Fibroblast of villous mesenchyme (primary cell): ENCODE measurements around the gene RNF220. TPM values are rescaled to one million over a fixed set of nuclear protein-coding genes. Genes with fewer than 3 reads are reported as not detected.

Experiments used
- DNase-seq: peaks from one replicate; pipeline ENCODE4 v3.0.0-alpha.2; 2010; ENCODE audit warnings: low read depth
- H3K4me3 ChIP-seq: 2 replicates; pipeline ENCODE4 v1.5.1; 2011; ENCODE audit warnings: low read depth, mild to moderate bottlenecking, low read length
- total RNA-seq: library from RNA; depleted of rRNA; stranded (reverse); fragments of >200 nt; gene quantifications from 2 replicates; pipeline ENCODE4 v1.2.3, GENCODE V29; 2012
- TF ChIP-seq, protein P1 (sequence below): IDR thresholded peaks from 2 replicates; pipeline ENCODE4 v1.5.1; 2012; ENCODE audit warnings: low read depth, mild to moderate bottlenecking, low read length; ENCODE audit not compliant: insufficient read depth

The RNF220 gene
- total RNA-seq, 1 donor, result 47.5 TPM

DNA sequence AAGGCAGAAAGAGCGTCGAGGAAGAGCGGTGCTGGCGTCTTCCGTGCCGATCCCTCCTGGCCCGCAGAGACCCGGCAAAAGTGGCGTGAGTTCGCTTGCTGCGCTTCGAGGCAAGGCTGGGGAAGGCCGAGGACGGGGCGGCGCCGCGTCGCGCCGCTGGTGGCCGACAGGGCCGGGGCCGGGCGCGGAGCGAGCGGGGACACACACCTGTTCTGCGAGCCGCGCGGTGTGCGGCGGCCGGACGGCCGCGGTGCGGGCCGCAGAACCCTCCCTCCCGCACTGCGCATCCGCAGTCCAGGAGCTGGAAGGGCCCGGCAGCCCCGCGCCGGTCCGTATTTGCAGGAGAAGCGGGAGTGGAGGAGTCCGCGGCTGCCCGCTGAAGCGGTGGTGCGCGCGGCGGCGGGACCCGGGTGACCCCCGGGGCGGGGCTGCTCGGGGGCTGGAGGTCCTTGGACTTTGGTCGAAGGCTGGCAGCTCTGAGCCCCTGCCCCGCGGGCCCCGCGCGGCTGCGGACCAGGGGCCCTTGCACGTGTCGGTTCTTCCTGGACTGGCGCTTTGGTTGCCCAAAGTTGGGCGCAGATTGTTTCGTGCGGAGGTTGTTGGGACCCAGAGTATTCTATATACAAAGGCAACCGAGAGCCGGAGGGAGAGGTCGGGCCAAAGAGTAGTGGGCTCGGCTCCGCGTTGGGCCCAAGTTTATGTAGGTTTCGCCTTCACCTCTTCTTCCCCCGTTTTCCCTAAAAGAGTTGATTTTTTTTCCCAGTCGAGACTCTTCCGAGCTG, 2.6 kb downstream of the RNF220 start:
- no peak for DNase-seq

DNA sequence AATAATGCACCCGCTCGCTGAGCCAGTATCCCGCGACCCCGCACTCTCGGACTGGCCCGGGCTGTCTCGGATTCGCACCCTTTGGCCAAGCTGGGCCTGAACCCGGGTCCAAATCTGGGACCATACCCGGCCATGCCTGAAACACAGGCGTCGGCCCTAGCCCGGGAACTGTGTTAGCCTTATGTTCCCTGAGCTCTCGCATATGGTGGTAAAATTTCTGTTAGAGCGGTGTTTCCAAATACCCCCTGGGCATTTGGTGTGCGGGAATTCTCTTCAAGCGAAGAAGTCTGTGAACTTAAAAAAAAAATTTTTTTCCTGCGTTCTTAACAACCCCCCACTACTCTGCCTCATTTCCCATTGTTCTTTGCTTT, 3.1 kb downstream of the RNF220 start:
- no peak for DNase-seq
- TF ChIP-seq, protein P1, sequence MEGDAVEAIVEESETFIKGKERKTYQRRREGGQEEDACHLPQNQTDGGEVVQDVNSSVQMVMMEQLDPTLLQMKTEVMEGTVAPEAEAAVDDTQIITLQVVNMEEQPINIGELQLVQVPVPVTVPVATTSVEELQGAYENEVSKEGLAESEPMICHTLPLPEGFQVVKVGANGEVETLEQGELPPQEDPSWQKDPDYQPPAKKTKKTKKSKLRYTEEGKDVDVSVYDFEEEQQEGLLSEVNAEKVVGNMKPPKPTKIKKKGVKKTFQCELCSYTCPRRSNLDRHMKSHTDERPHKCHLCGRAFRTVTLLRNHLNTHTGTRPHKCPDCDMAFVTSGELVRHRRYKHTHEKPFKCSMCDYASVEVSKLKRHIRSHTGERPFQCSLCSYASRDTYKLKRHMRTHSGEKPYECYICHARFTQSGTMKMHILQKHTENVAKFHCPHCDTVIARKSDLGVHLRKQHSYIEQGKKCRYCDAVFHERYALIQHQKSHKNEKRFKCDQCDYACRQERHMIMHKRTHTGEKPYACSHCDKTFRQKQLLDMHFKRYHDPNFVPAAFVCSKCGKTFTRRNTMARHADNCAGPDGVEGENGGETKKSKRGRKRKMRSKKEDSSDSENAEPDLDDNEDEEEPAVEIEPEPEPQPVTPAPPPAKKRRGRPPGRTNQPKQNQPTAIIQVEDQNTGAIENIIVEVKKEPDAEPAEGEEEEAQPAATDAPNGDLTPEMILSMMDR, result no peak
- no peak overlapping the region for H3K4me3 ChIP-seq

More for the DNA sequence above, 2.6 kb downstream of the RNF220 start:
- H3K4me3 ChIP-seq, result no peak overlapping the region
- TF ChIP-seq, protein P1, result no peak

DNA sequence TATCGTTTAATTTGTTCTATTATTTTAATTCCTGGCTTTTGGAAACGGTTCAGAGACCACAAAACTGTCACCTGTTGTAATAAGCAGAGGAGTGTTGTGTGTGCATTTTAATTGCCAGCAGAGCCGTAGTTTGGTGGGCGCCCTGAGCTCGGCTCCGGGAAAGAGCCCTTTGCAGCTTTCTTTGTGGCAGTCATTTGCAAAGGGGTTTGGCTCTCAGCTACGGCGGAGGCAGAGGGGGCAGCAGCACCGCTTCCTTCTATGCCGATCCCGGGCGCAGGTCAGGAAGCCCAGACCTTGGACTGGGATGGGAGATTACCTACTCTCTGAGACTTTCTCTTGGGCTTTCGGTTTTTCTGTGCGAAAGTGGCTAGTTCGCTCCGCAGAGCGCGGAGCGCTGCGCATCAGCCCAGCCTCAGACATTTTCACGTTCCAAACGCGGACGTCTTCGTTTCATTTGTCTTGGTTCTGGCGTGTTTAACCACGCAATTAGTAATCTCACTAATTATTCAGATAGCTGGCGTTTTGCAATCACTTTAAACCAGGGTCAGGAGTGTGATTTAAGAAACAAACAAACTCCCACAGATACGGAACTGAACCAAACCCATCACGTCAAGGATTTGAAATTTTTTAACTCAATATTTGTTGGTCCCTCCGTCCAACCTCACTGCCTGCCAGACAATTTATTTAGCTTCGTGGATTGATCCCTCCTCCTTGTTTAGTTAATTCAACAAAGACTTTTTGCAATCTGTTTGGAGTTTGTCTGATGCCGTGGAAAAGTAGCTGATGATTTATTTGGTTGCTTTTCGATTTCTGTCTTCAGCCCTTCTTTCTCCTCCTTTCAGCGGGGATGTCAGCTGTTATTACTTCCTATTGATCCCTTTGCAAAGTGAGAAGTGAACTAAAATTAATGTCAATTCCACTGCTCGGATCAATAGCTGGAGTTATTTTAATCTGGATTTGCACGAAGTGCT, 3.9 kb downstream of the RNF220 start:
- TF ChIP-seq, protein P1, result no peak
- DNase-seq, result no peak
- H3K4me3 ChIP-seq, result no peak overlapping the region

DNA sequence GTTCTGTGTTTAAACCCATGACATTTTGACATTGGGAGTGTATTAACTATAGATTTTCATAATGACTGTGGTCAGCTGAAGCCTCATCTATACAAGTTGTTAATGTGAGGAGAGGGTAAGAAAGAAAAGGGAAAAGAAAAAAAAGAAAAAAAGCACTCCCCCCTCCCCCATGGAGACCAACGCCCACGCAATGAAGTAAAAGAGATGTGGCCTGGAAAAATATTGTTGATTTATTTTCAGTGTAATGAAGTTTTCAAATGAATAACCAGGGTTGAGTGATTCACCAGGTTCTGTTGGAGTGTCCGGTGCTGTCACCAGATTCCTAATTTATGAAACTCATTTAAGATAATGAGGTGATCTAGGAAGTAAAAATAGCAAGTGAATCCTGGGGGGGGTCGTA, 4.7 kb downstream of the RNF220 start:
- TF ChIP-seq, protein P1, result no peak
- no peak for DNase-seq
- no peak overlapping the region for H3K4me3 ChIP-seq

DNA sequence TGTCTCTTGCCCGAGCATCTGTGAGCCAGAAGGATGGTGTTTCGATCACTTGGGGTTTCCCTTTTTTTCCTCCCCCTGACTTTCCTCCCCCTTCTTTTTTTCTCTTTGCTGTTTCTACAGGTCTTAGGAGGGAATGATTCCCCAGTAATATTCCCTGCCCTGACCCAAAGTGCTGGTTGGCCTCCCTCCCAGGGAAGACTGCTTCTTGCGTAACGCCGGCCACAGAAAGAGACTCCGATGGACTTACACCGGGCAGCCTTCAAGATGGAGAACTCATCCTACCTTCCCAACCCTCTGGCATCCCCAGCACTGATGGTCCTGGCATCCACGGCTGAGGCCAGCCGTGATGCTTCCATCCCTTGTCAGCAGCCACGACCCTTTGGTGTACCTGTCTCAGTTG, 6.8 kb downstream of the RNF220 start:
- no peak for DNase-seq
- TF ChIP-seq, protein P1, result no peak
- no peak overlapping the region for H3K4me3 ChIP-seq

DNA sequence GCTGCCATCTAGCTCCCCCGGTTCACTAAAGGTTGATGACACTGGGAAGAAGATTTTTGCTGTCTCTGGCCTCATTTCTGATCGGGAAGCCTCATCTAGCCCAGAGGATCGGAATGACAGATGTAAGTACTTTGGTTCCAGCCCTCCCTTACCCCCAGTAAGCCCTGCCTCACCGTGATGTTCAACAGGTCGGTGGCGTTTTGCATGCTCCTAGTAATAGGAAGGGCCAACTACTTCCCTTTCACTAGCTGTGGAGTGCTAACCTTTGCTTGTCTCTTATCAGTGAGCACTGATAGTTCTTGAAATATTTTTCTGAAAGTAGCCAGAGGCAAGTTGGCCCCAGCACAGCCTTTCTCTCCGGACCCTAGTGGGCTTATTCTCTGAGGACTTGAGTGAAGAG, 7.5 kb downstream of the RNF220 start:
- no peak overlapping the region for H3K4me3 ChIP-seq
- TF ChIP-seq, protein P1, result no peak
- DNase-seq, result no peak
